Peyer's patch (tissue), 4 donors: ENCODE results near the gene CHKB. TPM values are rescaled to one million over a fixed set of nuclear protein-coding genes. Genes with fewer than 3 reads are reported as not detected.

ENCODE experiments used
- DNase-seq, 3 donors: peaks; one replicate each; pipeline ENCODE4 v3.0.0-alpha.2; 2017 to 2019
- H3K27ac ChIP-seq, 4 donors: fragments of 200-600 bp; sonication (generic); one replicate each; pipeline ENCODE4 v1.5.1; 2016 to 2019
- H3K27me3 ChIP-seq, 2 donors: fragments of 200-600 bp; sonication (generic); one replicate each; pipeline ENCODE4 v1.5.1; 2019
- H3K36me3 ChIP-seq, 3 donors: fragments of 200-600 bp; sonication (generic); one replicate each; pipeline ENCODE4 v1.5.1; 2016 to 2019
- H3K4me1 ChIP-seq, 4 donors: fragments of 200-600 bp; sonication (generic); one replicate each; pipeline ENCODE4 v1.5.1; 2016 to 2019
- H3K4me3 ChIP-seq, 4 donors: fragments of 200-600 bp; sonication (generic); 1 replicate in 3 of 4; 2 replicates in 1 of 4; pipeline ENCODE4 v1.5.1; 2016 to 2019; ENCODE audit warnings: mild to moderate bottlenecking in 1 of 4
- H3K9me3 ChIP-seq, 4 donors: fragments of 200-600 bp; sonication (generic); one replicate each; pipeline ENCODE4 v1.5.1; 2016 to 2019; ENCODE audit warnings: mild to moderate bottlenecking in 1 of 4
- POLR2A ChIP-seq, 2 donors: fragments of 450-650 bp; IDR thresholded peaks; one replicate each; pipeline ENCODE4 v1.5.1; 2017; ENCODE audit warnings: antibody characterized with exemption in 2 of 2, mild to moderate bottlenecking in 2 of 2, moderate library complexity in 2 of 2
- total RNA-seq, 4 donors: library from RNA; depleted of rRNA; stranded (reverse); fragments of >200 nt; gene quantifications; one replicate each; pipeline ENCODE4 v1.1.0, GENCODE V29; 2016
- TF ChIP-seq, protein P1 (sequence below), 6 experiments: fragments of 450-650 bp in 4 of 6; fragments of 200-600 bp in 2 of 6; sonication (generic) in 1 of 6; IDR thresholded peaks; one replicate each; pipeline ENCODE4 v1.5.1; 2017 to 2019; ENCODE audit warnings: antibody characterized with exemption in 6 of 6, mild to moderate bottlenecking in 3 of 6, moderate library complexity in 1 of 6

CHKB gene
- total RNA-seq, 4 donors from 2014 or later: 111 to 278 (median 156) TPM

DNA sequence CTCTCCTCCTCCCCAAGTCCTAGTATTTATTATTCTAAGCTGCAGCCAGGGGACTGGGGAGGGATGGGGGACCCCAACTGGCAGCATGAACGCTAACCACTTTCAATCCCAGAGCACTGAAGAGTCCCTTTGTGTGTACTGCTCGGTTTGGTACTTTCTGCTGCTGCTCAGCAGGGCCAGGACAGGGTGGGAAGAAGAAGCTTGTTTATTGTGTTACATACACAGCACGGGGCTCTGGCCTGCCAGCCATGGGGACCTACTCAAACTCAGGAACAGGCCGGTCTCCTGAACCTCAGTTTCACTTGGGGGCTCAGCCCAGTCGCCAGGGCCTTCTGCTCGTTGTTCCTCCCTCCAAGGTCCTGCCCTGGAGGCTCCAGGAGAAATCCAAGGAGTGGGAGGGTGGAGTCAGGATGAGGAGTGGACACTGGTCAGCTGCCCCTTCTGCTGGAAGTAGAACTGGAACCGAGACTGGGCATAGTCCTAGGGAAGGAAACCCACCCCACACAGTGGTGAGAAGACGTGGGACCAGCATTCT, 3.8 kb downstream of the CHKB start:
- no peaks in the 10 kb centered on the region for H3K9me3 ChIP-seq
- no peaks in the 10 kb centered on the region for H3K27me3 ChIP-seq
- no peak for TF ChIP-seq POLR2A (IDR thresholded peaks at IDR 0.05)
- TF ChIP-seq, protein P1, sequence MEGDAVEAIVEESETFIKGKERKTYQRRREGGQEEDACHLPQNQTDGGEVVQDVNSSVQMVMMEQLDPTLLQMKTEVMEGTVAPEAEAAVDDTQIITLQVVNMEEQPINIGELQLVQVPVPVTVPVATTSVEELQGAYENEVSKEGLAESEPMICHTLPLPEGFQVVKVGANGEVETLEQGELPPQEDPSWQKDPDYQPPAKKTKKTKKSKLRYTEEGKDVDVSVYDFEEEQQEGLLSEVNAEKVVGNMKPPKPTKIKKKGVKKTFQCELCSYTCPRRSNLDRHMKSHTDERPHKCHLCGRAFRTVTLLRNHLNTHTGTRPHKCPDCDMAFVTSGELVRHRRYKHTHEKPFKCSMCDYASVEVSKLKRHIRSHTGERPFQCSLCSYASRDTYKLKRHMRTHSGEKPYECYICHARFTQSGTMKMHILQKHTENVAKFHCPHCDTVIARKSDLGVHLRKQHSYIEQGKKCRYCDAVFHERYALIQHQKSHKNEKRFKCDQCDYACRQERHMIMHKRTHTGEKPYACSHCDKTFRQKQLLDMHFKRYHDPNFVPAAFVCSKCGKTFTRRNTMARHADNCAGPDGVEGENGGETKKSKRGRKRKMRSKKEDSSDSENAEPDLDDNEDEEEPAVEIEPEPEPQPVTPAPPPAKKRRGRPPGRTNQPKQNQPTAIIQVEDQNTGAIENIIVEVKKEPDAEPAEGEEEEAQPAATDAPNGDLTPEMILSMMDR (IDR thresholded peaks at IDR 0.05): no peak
- peaks cover 0 to 33% (median 3%) of the 10 kb centered on the region in 4 donors for H3K4me1 ChIP-seq
- no peaks in the 10 kb centered on the region for H3K36me3 ChIP-seq
- peak overlapping the region in 1 of 4 donors; percentile 29 for H3K4me3 ChIP-seq
- peak in 1 of 3 donors; percentile 41 for DNase-seq
- H3K27ac ChIP-seq: peak overlapping the region in 1 of 4 donors; percentile 52

GRCh38 chr22:50577987-50578775, 4.5 kb downstream of the CHKB start, which contains the start of gene CPT1B:
CPT1B (minus strand) TSS chr22:50578427; CDS start chr22:50577915, 512 bp downstream.
- Histone ChIP-seq H3K27ac (peak within 1 kb of the TSS in 1 of 4 donors; percentile 52), H3K27me3 (no peaks in the 10 kb centered on the region), H3K4me1 (peaks cover 0 to 26% (median 3%) of the 10 kb centered on the region in 4 donors), H3K36me3 (no peaks in the 10 kb centered on the region), H3K4me3 (peak within 1 kb of the TSS in 2 of 4 donors; percentile 29 to 30), H3K9me3 (no peaks in the 10 kb centered on the region)
- peak in 2 of 3 donors; percentile 46 to 50 for DNase-seq
- TF ChIP-seq POLR2A (IDR thresholded peaks at IDR 0.05): no peak
- TF ChIP-seq, protein P1 (IDR thresholded peaks at IDR 0.05): no peak

GRCh38 chr22:50577697-50577986, 5.0 kb downstream of the CHKB start:
- DNase-seq: peak in 1 of 3 donors; percentile 44
- H3K27me3 ChIP-seq: no peaks in the 10 kb centered on the region
- TF ChIP-seq POLR2A (IDR thresholded peaks at IDR 0.05): no peak
- TF ChIP-seq, protein P1 (IDR thresholded peaks at IDR 0.05): no peak
- peaks cover 0 to 26% (median 3%) of the 10 kb centered on the region in 4 donors for H3K4me1 ChIP-seq
- no peak overlapping the region for H3K27ac ChIP-seq
- H3K4me3 ChIP-seq: peak overlapping the region in 1 of 4 donors; percentile 29
- H3K36me3 ChIP-seq: no peaks in the 10 kb centered on the region
- no peaks in the 10 kb centered on the region for H3K9me3 ChIP-seq

- Histone ChIP-seq H3K9me3 (no peaks in the 10 kb centered on the region), H3K27me3 (no peaks in the 10 kb centered on the region), H3K4me1 (peaks cover 0 to 26% (median 3%) of the 10 kb centered on the region in 4 donors), H3K4me3 (no peak overlapping the region), H3K27ac (no peak overlapping the region), H3K36me3 (peaks cover 0 to 6% (median 0%) of the 10 kb centered on the region in 3 donors)
- no peak for TF ChIP-seq POLR2A (IDR thresholded peaks at IDR 0.05)
- TF ChIP-seq, protein P1 (IDR thresholded peaks at IDR 0.05): no peak
- DNase-seq: no peak
These were observed 5.6 kb downstream of the CHKB start for GRCh38 chr22:50576806-50577696.

- Histone ChIP-seq H3K4me3 (no peak overlapping the region), H3K9me3 (no peaks in the 10 kb centered on the region), H3K36me3 (peaks cover 0 to 14% (median 0%) of the 10 kb centered on the region in 3 donors), H3K4me1 (peaks cover 0 to 16% (median 0%) of the 10 kb centered on the region in 4 donors), H3K27me3 (no peaks in the 10 kb centered on the region), H3K27ac (no peak overlapping the region)
- TF ChIP-seq POLR2A (IDR thresholded peaks at IDR 0.05): no peak
- TF ChIP-seq, protein P1 (IDR thresholded peaks at IDR 0.05): peak in 3 of 6 experiments; percentile 40 to 60 (median 53)
- DNase-seq: peak in 1 of 3 donors; percentile 55
These were observed 6.6 kb downstream of the CHKB start for GRCh38 chr22:50576070-50576469.
